Skin of body (tissue), 2 donors: ENCODE data around the gene LMX1B. TPM values are rescaled to one million over a fixed set of nuclear protein-coding genes. Genes with fewer than 3 reads are reported as not detected.

ENCODE experiments used
- DNase-seq: peaks from one replicate; lab custom pipeline; 2025; lab: John Stamatoyannopoulos, UW
- total RNA-seq: library from RNA; depleted of rRNA; stranded (reverse); fragments of >200 nt; gene quantifications from one replicate; pipeline ENCODE4 v1.2.3, GENCODE V29; 2014

LMX1B gene
- total RNA-seq, 1 donor from 2014 or later, result 1.2 TPM

DNA sequence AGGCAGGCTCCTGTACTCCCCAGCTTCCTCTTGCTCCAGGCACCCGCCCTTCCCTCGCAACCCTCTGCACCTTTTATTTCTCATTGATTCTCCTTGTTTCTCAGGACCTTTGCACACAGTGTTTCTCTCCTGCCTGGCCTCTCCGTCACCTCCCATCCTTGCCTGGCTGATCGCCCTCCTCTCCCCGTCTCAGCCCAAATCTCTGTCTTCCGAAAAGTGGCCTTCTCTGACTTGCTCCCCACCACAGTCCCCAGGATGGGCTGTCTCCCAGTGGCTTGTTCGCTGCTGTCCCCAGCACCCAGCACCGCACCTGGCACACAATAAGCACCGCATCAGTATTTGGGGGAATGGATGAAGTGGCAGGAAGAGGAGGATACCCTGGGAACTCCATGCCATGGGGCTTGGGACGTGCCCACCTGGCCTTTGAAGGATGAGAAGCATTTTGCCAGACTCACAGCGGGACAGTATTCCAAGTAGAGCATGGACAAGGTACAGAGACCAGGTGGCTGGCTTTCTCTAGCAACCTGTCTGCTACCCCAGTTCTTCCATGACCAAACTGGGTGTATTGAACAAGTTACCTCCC lies 62.5 kb downstream of the LMX1B start:
- no peak for DNase-seq

- DNase-seq, result no peak
Observed at GRCh38 chr9:126676685-126677143, 63.0 kb downstream of the LMX1B start.

DNA sequence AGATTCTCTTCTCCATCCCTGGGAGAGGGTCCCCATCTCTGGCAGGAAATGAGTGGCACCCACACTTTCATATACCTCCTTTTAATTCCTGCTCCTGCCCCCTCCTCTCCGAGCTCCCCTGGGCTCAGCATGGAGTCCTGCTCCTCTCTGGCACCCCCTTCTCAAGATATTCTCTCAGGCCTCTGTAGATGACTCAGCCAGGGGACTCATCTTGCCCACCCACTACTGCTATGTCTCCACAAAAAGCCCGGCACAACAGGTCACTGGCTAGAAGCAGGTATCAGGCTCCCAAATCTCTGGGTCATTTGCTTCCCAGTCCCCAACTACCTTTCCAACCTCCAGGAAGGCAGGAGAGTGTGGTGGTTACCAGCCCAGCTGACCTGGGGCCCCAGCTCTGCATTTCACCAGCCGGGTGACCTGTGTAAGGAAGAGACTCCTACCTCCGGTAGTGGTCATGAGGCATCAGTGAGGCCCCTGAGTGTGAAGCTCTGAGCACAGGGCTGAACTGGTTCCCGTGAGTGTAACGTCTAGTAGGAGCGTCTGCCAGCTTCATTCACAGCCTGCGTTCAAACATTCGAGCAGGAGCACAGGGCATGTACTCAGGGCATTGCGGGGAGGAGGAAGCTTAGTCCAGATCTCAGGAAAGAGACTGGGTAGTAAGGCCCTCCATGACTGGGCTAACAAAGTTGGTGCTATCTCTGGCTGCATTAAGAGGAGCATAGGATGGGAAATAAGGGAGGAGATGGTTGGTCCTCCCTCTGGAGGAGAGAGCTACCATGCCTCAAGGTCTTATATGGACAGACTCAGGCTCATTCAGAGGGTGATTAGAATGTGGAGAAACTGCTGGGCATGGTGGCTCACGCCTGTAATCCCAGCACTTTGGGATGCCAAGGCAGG lies 63.7 kb downstream of the LMX1B start:
- no peak for DNase-seq

GRCh38 chr9:126678989-126679388 lies 65.3 kb downstream of the LMX1B start:
- no peak for DNase-seq

DNA sequence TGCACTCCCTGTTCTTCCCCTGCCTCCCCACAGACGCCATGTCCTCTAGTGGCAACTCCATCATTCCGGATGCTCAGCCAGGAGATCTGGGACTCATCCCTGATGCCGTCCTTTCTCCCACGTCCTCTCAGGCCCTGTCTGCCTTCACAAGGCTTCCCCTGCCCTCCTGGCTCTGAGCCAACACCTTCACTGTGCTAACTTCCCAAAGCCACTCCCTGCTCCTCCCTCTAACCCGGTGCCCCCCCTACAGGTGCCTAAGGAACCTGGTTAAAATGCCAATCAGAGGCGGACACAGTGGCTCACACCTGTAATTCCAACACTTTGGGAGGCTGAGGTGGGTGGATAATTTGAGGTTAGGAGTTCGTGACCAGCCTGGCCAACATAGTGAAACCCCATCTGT lies 67.6 kb downstream of the LMX1B start:
- no peak for DNase-seq

DNA sequence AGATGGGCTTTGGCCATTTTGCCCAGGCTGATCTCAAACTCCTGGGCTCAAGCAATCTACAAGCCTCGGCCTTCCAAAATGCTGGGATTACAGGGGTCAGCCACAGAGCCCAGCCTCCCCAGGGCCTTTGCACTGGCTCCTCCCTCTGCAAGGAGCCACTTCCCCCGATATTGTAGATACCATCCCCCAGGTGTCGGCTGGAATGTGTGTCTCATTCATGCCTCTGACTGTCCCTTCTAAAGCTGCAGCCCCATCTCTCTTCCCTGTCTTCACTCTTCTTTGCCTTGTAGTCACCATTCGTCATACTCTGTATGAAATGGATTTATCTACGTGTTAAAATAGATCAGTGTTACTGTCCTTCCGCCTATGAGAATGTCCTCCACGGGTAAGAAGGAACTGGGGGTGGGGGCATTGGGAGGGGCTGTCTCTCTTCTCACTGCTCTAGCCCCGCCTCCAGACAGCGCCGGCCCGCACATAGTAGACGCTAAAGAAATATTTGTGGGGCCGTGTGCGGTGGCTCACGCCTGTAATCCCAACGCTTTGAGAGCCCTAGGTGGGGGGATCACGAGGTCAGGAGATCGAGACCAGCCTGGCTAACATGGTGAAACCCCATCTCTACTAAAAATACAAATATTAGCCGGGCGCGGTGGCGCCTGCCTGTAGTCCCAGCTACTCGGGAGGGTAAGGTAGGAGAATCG lies 68.5 kb downstream of the LMX1B start:
- DNase-seq, result no peak

DNA sequence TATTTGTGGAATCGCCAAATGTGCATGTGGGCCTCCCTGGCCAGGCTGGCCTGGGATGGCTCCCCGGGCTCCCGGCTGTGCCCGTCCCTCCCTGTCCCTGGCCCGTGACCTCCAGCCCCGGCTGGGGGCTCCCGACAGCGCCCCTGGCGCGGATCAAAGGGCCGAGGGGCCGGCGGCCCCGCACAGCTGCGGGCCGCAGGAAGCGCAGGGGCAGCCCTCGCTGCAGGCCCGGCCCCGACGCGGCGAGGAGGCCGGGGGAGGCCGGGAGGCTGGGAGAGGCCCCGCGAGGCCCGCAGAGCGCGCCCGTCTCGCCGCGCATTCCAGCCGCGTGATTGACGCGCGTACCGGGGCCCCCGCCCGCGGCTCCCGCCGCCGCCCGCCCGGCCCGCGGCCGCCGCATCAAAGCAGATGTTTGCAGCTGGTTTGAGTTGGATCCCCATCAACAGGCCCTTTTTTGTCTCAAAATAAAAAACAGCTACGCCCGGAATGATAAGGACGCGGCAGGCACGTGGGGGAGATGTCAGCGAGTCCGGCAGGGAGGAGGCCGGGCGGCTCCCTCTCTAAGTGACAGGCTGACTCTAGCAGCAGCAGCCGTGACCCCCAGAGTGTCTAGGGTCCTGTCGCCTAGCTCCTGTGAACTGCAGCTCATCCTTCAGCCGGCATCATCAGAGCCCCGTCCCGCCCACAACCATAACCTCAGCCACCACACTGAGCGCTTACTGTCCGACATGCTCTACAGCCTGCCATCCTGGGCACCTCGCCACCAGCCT lies 69.4 kb downstream of the LMX1B start:
- no peak for DNase-seq

GRCh38 chr9:126683698-126684044 lies 69.9 kb downstream of the LMX1B start:
- DNase-seq, result no peak

GRCh38 chr9:126684345-126684744 lies 70.6 kb downstream of the LMX1B start:
- no peak for DNase-seq

DNA sequence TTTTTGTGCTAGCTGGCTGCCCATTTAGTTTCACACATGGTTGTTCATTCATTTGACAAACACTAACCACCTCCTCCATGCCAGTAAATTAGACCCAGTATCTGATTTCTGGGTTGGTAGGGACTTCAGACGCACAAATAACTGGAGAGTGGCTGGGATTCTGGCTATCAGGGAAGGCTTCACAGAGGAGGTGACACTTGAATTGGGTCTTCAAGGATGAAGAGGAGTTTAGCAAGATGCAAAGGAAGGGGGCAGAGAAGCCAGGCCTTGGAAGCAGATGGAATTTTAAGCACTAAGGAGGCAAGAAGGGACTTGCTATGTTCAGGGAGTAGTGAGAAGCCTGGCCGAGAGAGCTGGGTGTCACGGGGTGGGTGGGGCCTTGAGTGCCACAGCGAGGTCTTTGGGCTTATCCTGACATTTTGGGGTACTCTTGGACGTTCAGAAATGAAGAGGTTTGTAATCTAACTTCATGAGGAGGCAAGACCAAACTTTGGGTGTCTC lies 71.3 kb downstream of the LMX1B start:
- no peak for DNase-seq

- no peak for DNase-seq
Observed at GRCh38 chr9:126687930-126688461, 74.3 kb downstream of the LMX1B start.

GRCh38 chr9:126688617-126689016 lies 74.9 kb downstream of the LMX1B start:
- no peak for DNase-seq

GRCh38 chr9:126689027-126689825 lies 75.5 kb downstream of the LMX1B start:
- no peak for DNase-seq

DNA sequence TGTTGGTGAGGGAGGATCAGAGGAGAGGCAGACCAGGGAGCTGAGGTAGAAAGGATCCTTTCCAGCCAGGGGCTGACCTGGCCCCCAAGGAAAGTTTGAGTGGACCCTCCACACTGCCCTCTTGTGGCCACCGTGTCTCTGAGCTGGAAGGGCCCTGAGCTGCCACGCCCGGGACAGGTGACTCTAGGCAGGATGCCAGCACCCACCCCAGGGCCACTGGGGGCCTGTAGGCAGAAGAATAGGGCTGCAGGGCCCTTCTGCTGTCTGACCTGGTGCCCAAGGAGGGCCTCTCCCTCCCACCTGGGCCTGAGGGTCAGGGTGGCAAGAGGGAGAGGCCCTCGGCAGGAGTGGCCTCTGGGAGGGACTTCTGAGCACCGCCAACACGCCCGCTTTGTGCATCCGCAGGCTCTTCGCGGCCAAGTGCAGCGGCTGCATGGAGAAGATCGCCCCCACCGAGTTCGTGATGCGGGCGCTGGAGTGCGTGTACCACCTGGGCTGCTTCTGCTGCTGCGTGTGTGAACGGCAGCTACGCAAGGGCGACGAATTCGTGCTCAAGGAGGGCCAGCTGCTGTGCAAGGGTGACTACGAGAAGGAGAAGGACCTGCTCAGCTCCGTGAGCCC lies 76.8 kb downstream of the LMX1B start:
- DNase-seq, result no peak

GRCh38 chr9:126692041-126692758 lies 78.5 kb downstream of the LMX1B start:
- no peak for DNase-seq

DNA sequence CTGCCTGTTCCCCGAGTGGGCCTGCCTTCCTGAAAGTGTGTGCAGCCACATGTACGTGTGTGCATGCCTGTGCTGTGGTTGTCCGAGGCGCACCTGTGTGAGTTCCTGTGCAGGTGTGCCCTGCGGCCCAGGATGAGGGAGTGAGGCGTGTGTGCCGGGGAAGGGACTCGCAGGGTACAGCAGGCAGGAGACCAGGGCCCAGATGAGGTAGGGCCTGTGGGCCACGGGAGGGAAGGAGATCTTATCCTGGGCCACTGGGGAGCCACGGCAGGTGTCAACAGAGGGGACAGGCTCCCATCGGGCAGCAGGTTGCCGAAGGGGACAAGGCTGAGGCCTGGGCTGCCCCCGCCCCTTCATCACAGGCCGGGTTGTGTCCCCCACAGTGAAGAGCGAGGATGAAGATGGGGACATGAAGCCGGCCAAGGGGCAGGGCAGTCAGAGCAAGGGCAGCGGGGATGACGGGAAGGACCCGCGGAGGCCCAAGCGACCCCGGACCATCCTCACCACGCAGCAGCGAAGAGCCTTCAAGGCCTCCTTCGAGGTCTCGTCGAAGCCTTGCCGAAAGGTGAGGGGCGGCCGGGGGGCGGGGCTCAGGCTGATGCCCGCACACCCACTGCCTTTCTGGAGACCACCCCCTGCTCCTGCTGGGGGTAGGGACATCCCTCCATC lies 79.2 kb downstream of the LMX1B start:
- no peak for DNase-seq

GRCh38 chr9:126693428-126693944 lies 79.8 kb downstream of the LMX1B start:
- DNase-seq, result no peak
